IMR-90 (cell line): ENCODE results near the gene EPN1. TPM values are rescaled to one million over a fixed set of nuclear protein-coding genes. Genes with fewer than 3 reads are reported as not detected.

Experiments
- ATAC-seq: fragments of 200-7000 bp; cut with Tn5 transposase; 2 replicates; pipeline ENCODE4 v1.9.1; 2020; ENCODE audit warnings: low read depth, mild to moderate bottlenecking, moderate library complexity
- BruUV-seq: library from RNA; stranded (reverse); fragments of 400-500 nt; replicated peaks from 2 replicates; lab custom pipeline; 2021; lab: Mats Ljungman, UMichigan
- CTCF ChIA-PET: fragments of 300-600 bp; formaldehyde crosslinking; extraction: SDS; loops from one replicate; lab custom pipeline; 2021; ENCODE audit warnings: antibody characterized with exemption; lab: Yijun Ruan, JAX
- POLR2A ChIA-PET: fragments of 300-600 bp; sonication (Branson Sonifier 250); formaldehyde crosslinking; loops from one replicate; lab custom pipeline; 2022; ENCODE audit warnings: antibody characterized with exemption; ENCODE audit not compliant: unreplicated experiment; lab: Charles Lee
- DNase-seq: peaks from one replicate; pipeline ENCODE4 v3.0.0; 2013
- H2AFZ ChIP-seq: replicated peaks from 2 replicates; pipeline ENCODE3; 2013; ENCODE audit warnings: low read length, mild to moderate bottlenecking; ENCODE audit not compliant: poor library complexity
- H2AK5ac ChIP-seq: 2 replicates; pipeline ENCODE4 v1.6.1; 2013; ENCODE audit warnings: low read depth, low read length, inconsistent platforms
- H2AK9ac ChIP-seq: replicated peaks from 2 replicates; pipeline ENCODE3; 2013; ENCODE audit warnings: mild to moderate bottlenecking, low read depth, low read length, moderate library complexity; ENCODE audit not compliant: poor library complexity
- H2BK120ac ChIP-seq: 2 replicates; pipeline ENCODE4 v1.6.1; 2013; ENCODE audit warnings: low read depth, low read length, inconsistent platforms
- H2BK15ac ChIP-seq: 3 replicates; pipeline ENCODE4 v1.6.1; 2013; ENCODE audit warnings: low read depth, low read length, inconsistent platforms
- H2BK20ac ChIP-seq: 2 replicates; pipeline ENCODE4 v1.6.1; 2013; ENCODE audit warnings: low read depth, mild to moderate bottlenecking, inconsistent platforms, low read length, moderate library complexity
- H2BK5ac ChIP-seq: 2 replicates; pipeline ENCODE4 v1.6.1; 2013; ENCODE audit warnings: mild to moderate bottlenecking, low read depth, low read length, inconsistent platforms; ENCODE audit not compliant: poor library complexity, severe bottlenecking
- H3K14ac ChIP-seq: replicated peaks from 2 replicates; pipeline ENCODE4 v1.6.1; 2013; ENCODE audit warnings: low read depth, low read length, inconsistent platforms
- H3K18ac ChIP-seq: 2 replicates; pipeline ENCODE4 v1.6.1; 2013; ENCODE audit warnings: low read depth, low read length, control low read depth
- H3K23ac ChIP-seq: 2 replicates; pipeline ENCODE4 v1.6.1; 2013; ENCODE audit warnings: low read depth, low read length, inconsistent platforms
- H3K27ac ChIP-seq: 2 replicates; pipeline ENCODE4 v1.5.1; 2013; ENCODE audit warnings: mild to moderate bottlenecking, control low read depth, low read length; ENCODE audit not compliant: insufficient read depth
- H3K27me3 ChIP-seq: 2 replicates; pipeline ENCODE4 v1.6.1; 2013; ENCODE audit warnings: low read length; ENCODE audit not compliant: control insufficient read depth, insufficient read depth
- H3K36me3 ChIP-seq: 2 replicates; pipeline ENCODE4 v1.6.1; 2013; ENCODE audit warnings: low read length, mixed read lengths; ENCODE audit not compliant: control insufficient read depth, insufficient read depth
- H3K4ac ChIP-seq: 2 replicates; pipeline ENCODE4 v1.6.1; 2013; ENCODE audit warnings: low read depth, low read length, inconsistent platforms
- H3K4me1 ChIP-seq: 2 replicates; pipeline ENCODE4 v1.6.1; 2013; ENCODE audit warnings: low read length, mixed read lengths; ENCODE audit not compliant: control insufficient read depth, insufficient read depth
- H3K4me2 ChIP-seq: 2 replicates; pipeline ENCODE4 v1.6.1; 2013; ENCODE audit warnings: low read depth, mild to moderate bottlenecking, control low read depth, low read length, moderate library complexity
- H3K4me3 ChIP-seq: 2 replicates; pipeline ENCODE4 v1.5.1; 2013; ENCODE audit warnings: low read depth, mild to moderate bottlenecking, control low read depth, low read length, moderate library complexity; ENCODE audit not compliant: insufficient read depth
- H3K56ac ChIP-seq: 2 replicates; pipeline ENCODE4 v1.6.1; 2013; ENCODE audit warnings: low read length, inconsistent platforms; ENCODE audit not compliant: insufficient read depth; ENCODE audit errors: extremely low read depth
- H3K79me1 ChIP-seq, 2 experiments: 2 replicates each; pipeline ENCODE4 v1.6.1; 2013; ENCODE audit warnings: low read length in 2 of 2, inconsistent platforms in 1 of 2, low read depth in 1 of 2
- H3K9ac ChIP-seq: 2 replicates; pipeline ENCODE4 v1.6.1; 2013; ENCODE audit warnings: low read depth, low read length, control low read depth
- H3K9me1 ChIP-seq: 2 replicates; pipeline ENCODE4 v1.6.1; 2013; ENCODE audit warnings: low read length, inconsistent platforms; ENCODE audit not compliant: insufficient read depth
- H3K9me3 ChIP-seq: 2 replicates; pipeline ENCODE4 v1.6.1; 2013; ENCODE audit warnings: low read length; ENCODE audit not compliant: control insufficient read depth, insufficient read depth
- H4K20me1 ChIP-seq: 2 replicates; pipeline ENCODE4 v1.6.1; 2013; ENCODE audit warnings: low read length, inconsistent platforms; ENCODE audit not compliant: insufficient read depth
- H4K5ac ChIP-seq: 2 replicates; pipeline ENCODE4 v1.6.1; 2013; ENCODE audit warnings: mild to moderate bottlenecking, low read depth, low read length, control low read depth
- H4K8ac ChIP-seq, 2 experiments: 2 replicates each; pipeline ENCODE4 v1.6.1; 2013; ENCODE audit warnings: low read depth in 2 of 2, low read length in 2 of 2, control low read depth in 1 of 2, inconsistent platforms in 1 of 2
- H4K91ac ChIP-seq: 2 replicates; pipeline ENCODE4 v1.6.1; 2013; ENCODE audit warnings: low read depth, low read length, inconsistent platforms; ENCODE audit not compliant: insufficient read depth
- ELK1 ChIP-seq: fragments of 150-350 bp; IDR thresholded peaks from 2 replicates; pipeline ENCODE4 v1.6.1; 2016; ENCODE audit warnings: low read depth, mild to moderate bottlenecking, low read length, moderate library complexity, borderline replicate concordance
- FOS ChIP-seq: fragments of 150-350 bp; IDR thresholded peaks from 2 replicates; pipeline ENCODE4 v1.6.1; 2016; ENCODE audit warnings: low read depth, low read length
- MAZ ChIP-seq: IDR thresholded peaks from 2 replicates; pipeline ENCODE4 v1.6.1; 2012; ENCODE audit warnings: low read depth, mild to moderate bottlenecking, low read length, improper control_type of control experiment, moderate library complexity, borderline replicate concordance
- MXI1 ChIP-seq: IDR thresholded peaks from 2 replicates; pipeline ENCODE4 v1.6.1; 2012; ENCODE audit warnings: low read depth, mild to moderate bottlenecking, low read length, moderate library complexity, borderline replicate concordance
- NFE2L2 ChIP-seq: fragments of 150-350 bp; IDR thresholded peaks from 2 replicates; pipeline ENCODE4 v1.6.1; 2016; ENCODE audit warnings: low read depth, mild to moderate bottlenecking, low read length
- RFX5 ChIP-seq: IDR thresholded peaks from 2 replicates; pipeline ENCODE4 v1.8.0; 2012; ENCODE audit warnings: low read depth, mild to moderate bottlenecking, low read length, moderate library complexity
- WGBS, 2 experiments: methylation state at CpG; one replicate each; pipeline versions ENCODE4 v1.1.5 to v1.1.7; 2013; ENCODE audit warnings: missing lambda C conversion rate in 2 of 2; ENCODE audit not compliant: insufficient read length in 1 of 2; ENCODE audit errors: extremely low coverage in 2 of 2; 5-methylcytosine and 5-hydroxymethylcytosine counted together
- dilution Hi-C: fragments of 300-500 bp; cut with HindIII; formaldehyde crosslinking; loops from one replicate; pipeline ENCODE4 v1.14.3; 2018; ENCODE audit warnings: low sequenced_read_pairs; ENCODE audit not compliant: unreplicated experiment
- in situ Hi-C: fragments of 300-500 bp; cut with MboI; formaldehyde crosslinking; loops from 3 replicates; pipeline ENCODE4 v1.14.3; 2019; ENCODE audit warnings: low sequenced_read_pairs, inconsistent platforms, mixed read lengths
- intact Hi-C: fragments of 100-400 bp; cut with micrococcal nuclease; formaldehyde crosslinking; loops from 2 replicates; pipeline ENCODE4 v1.10.0; 2022
- polyA plus RNA-seq, 3 experiments: library from polyadenylated mRNA; depleted of rRNA; stranded (reverse); fragments of >200 nt; gene quantifications; 2 replicates each; pipeline ENCODE4 v1.2.3, GENCODE V29; 2012; ENCODE audit warnings: low replicate concordance in 1 of 3
- total RNA-seq: library from RNA; depleted of rRNA; stranded (reverse); fragments of >200 nt; gene quantifications from 2 replicates; pipeline ENCODE4 v1.2.3, GENCODE V29; 2012

EPN1 gene
- total and polyA plus RNA-seq, 2 of the 4 experiments (the other 2 are of a cell fraction), result 19.0 to 122 TPM

- TF ChIP-seq NFE2L2 (no peak), RFX5 (no peak), MAZ (no peak), MXI1 (no peak), FOS (no peak)
Measured at GRCh38 chr19:55671054-55671378, 4.0 kb upstream of the EPN1 start (continued).

GRCh38 chr19:55672418-55672817 is 2.6 kb upstream of the EPN1 start:
- no peak overlapping the region for H3K4me3 ChIP-seq
- no peaks in the 10 kb centered on the region for H3K27me3 ChIP-seq
- intact Hi-C loops, result no loop called here
- no peaks in the 10 kb centered on the region for H3K9me3 ChIP-seq
- no peak overlapping the region for H3K4me2 ChIP-seq
- H2AK9ac ChIP-seq, result no peak overlapping the region
- no CpG with 5 or more reads among the region's 5 CpGs for WGBS, 2 experiments
- peak; percentile 23 for DNase-seq
- no peak overlapping the region for H4K91ac ChIP-seq
- H4K20me1 ChIP-seq, result peaks cover 64% of the 10 kb centered on the region
- no peak overlapping the region for H4K8ac ChIP-seq
- no peak for ATAC-seq
- no peaks in the 10 kb centered on the region for H3K9me1 ChIP-seq
- TF ChIP-seq ELK1, result no peak
- no peak for TF ChIP-seq MAZ
- H2BK20ac ChIP-seq, result no peak overlapping the region
- H3K79me1 ChIP-seq, result peaks cover 18 to 49% of the 10 kb centered on the region in 2 experiments; a peak in 3 of 4 replicates
- no peak overlapping the region for H2BK5ac ChIP-seq
- no peak overlapping the region for H3K9ac ChIP-seq
- in situ Hi-C loops, result loop anchor here (25.0 kb wide), 2 partner anchors 1210 to 1535 kb away; partner anchors contain the start of genes CDC42EP5, CNOT3 and LENG9
- H4K5ac ChIP-seq, result no peak overlapping the region
- no TSS peak for BruUV-seq
- no peak overlapping the region for H2AK5ac ChIP-seq
- peaks cover 5% of the 10 kb centered on the region; the same call in 1 of the 2 replicates for H3K4me1 ChIP-seq
- no peak overlapping the region for H3K56ac ChIP-seq
- no peak overlapping the region for H3K18ac ChIP-seq
- ChIA-PET CTCF (interaction anchor here (0.8 kb wide), 1 partner anchor 9 kb away, joined by 3 read pairs; no protein-coding TSS in a partner anchor), POLR2A (no interaction called here)
- H2BK120ac ChIP-seq, result no peak overlapping the region
- no peak overlapping the region for H2BK15ac ChIP-seq
- no peak overlapping the region for H3K23ac ChIP-seq
- H3K4ac ChIP-seq, result no peak overlapping the region
- H3K14ac ChIP-seq, result no peak overlapping the region
- no peak overlapping the region for H3K27ac ChIP-seq
- H2AFZ ChIP-seq, result no peak overlapping the region
- H3K36me3 ChIP-seq, result peaks cover 39% of the 10 kb centered on the region
- dilution Hi-C loops, result no loop called here
